Activated CD8-positive, alpha-beta memory T cell treated with anti-CD3 and anti-CD28 coated beads for 48 hours (primary cell): ENCODE results near the gene TMEM132D.

ENCODE experiments used
- DNase-seq, 3 experiments: peaks; one replicate each; pipeline ENCODE4 v3.0.0-alpha.2; 2020; ENCODE audit warnings: low read depth in 2 of 3, low spot score in 2 of 3

TMEM132D gene

DNA sequence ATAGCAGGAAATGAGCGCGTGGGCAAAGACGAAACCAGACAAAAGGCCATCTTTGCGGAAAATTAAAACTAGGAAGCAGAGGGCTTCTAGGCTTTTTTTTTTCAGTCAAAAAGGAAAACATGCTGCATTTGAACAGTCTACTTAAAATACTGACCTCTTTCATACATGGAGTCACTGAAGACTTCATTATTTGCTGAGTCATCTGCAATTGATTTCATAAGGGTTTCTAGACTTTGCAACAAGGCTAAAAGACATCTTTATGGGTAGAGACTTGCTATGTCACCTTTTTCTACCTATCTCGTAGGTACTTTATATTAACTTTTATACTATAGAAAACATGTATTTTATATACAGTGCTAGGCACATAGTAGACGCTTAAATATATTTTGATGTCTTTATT, 238.4 kb downstream of the TMEM132D start:
- DNase-seq: no peak

DNA sequence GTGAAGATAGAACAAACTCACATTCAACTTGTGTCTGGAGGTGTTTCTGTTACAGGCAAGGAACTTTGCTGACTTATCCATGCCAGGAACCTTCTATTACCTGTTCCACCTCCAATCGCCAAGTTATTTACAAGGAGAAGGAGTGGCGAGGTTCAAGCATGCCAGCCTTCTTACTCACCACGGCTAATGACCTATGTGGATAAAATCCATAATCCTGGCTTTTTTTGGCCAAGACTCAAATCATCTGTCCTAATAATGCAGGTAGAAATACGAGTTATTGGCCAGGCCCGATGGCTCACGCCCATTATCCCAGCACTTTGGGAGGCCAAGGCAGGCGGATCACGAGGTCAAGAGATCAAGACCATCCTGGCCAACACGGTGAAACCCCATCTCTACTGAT, 241.6 kb downstream of the TMEM132D start:
- no peak for DNase-seq

DNA sequence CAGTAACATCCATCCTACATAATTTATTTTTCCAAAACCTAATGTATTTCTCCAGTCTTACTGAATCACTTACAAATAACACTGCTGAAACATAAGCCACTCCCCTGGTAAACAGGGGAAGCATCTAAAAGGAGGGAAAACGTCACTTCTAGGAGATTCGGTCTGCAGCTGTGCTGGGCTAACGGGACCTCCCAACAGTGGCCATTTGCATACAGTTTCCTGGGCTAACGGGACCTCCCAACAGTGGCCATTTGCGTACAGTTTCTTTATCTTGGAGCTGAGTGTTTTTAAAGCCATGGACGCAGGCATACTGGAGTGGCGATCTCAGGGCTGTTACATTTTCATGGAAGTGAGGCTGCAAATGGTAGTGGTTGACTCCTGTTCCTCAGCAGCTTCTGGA, 242.9 kb downstream of the TMEM132D start:
- DNase-seq: no peak

DNA sequence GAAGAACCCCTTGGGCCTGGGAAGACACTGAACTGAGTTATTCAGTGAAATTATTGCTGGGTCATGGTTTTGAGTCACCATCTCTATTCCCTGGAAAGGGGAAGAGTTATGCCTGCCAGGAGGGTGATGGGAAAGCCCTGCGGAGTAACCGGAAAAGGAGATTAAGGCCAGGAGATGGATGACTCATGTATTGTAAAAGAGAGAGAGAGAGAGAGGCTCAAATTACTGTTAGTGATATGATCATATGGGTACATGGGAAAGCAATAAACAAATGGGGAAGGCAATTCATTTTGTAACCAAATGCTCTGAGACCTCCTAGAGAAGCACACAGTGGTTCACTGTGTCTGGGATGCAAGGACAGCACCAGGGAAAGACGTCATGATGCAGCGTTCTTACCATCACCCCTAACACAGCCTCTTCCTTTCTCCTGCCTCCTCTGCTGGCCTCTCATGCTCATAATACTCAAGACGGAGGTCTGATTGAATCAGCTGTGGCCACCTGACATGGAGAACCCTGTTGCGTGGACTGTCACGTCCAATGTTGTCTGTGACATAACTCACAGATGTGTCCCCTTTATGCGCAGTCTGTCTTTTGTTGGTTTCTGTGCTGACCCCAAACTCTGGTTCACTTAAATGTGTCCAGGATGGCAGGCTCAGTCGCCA, 243.7 kb downstream of the TMEM132D start:
- no peak for DNase-seq

DNA sequence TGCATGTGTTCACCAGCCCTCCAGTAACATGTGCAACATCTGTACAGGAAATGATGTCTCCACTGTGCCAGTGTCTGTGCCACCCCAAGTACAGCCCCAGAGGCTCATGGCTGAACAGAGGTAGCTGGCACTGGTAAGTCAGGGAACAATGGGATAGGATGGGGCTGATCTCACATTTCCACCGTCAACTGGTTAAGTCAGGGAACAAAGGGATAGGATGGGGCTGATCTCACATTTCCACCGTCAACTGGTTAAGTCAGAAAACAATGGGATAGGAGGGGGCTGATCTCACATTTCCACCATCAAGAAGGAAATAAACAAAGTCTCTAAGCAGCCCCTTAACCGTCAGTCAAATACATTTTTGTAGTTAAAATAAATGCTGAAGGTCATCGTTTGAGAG, 246.6 kb downstream of the TMEM132D start:
- DNase-seq: no peak

DNA sequence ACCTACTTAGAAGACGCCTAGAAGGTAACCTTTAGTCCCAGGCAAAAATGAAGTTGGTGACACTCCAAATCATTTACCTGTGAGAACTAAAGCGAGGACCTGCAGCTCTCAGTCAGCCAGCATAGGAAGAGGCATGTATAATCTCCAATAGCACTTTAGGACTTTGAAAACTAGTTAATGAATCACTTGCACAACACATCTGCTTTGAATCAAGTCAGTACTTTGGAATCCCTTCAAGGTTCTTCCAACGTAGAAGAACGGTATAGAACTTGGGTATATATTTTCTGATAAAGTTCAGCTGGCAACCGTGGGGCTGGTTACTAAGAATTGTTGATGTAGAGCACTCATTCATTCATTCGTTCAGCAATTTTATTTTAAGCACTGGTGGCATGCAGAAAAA, 251.9 kb downstream of the TMEM132D start:
- no peak for DNase-seq

DNA sequence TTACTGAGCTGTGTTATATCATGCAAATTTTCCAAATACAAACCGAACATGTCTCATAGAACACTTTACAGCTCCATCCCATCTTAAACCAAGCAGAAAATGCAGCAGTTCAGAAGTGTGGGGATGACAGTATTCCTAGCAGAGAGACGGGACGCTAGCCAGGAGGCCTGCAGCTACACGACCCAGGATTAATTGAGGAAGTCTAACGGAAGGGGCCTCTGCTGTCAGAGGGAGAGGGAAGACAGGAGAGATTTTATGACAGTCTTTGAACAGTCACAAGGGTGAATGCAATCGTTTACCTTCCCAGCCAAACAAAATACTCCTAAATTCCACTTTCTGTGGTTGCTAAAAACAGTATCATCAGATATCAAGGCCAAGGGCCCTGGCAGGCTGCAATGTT, 261.9 kb downstream of the TMEM132D start:
- DNase-seq: no peak

DNA sequence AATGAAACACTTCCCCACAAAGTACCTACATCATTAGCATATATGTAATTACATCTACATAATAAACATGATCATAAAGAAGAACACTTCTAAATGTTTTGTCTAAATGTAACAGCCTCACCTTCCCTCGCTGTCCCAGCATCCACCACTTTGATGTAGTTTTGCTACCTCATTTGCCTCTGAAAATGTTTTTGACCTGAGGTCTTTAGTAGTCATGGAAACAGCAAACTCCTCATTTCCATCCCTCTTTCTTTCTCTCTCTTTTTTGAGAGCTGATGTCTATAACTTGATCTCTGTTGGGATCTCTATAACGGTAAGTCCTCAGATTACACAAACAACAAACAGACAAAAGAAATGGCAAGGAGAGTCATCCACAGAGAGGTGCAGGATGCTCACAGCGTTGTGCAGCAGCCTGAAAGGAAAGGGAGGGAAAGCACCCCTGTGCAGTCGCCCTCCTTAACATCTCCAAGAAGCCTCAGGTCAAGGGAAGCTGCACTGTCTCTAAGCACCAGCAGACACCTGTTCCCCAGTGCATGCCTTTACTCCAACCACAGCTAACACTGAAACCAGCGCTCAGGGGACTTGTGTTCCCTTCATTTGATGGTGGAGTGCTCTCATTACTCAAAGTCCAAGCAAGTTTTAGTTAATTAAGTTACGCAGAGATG, 268.7 kb downstream of the TMEM132D start:
- DNase-seq: no peak

DNA sequence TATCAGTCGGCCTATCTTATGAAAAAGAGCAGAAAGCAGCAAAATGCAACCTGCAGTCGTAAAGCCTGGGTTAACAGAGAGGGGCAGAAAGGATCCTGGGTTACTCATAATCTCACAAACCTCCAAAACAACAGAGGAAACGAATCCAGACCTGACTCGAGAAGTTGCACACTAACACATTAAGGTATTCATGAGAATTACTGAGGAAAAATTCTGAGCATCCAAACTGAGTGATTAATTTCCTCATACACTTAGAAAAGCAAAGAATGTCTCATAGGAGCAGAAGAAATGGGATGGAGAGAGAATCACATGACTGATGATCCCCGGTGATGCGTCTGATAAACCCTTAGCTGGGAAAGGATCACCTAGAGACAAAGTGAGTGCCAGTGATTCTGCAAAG, 272.5 kb downstream of the TMEM132D start:
- DNase-seq: no peak

DNA sequence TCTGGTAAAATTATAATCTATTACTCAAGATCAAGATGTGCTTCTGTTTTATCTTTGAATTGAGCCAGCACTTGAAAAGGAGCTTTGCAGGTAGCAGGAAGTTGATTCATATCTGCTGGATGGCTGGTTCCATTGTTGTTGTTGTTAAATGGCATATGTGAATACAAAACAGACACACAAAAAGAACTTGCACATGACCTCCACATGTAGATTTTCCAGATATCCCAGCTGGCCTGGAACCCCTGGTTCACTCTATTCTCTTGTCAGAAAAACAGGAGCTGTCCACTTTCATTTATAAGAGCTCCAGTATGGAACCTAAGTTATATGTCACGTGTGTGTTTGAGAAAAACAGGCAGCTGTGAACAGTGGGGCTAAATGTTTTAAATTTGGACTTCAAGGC, 273.9 kb downstream of the TMEM132D start:
- no peak for DNase-seq

DNA sequence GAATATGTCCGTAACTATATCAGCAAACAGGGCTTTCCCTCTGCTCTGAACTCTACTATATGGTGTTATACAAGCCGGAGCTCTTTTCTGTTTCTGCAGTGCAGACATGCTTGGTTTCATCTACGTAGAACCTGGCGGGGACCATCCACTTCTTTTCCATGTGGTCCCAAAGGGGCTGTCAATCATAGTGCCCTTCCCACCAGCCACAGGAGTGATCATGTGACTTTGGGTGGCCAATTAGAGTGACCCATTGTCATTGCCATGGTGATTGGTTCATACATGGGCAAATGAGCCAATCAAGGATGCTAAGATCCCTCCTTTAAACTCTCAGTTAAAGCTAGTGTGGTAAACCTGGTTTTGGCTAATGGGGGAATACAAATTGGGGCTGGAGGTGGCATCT, 281.3 kb downstream of the TMEM132D start:
- DNase-seq: no peak

DNA sequence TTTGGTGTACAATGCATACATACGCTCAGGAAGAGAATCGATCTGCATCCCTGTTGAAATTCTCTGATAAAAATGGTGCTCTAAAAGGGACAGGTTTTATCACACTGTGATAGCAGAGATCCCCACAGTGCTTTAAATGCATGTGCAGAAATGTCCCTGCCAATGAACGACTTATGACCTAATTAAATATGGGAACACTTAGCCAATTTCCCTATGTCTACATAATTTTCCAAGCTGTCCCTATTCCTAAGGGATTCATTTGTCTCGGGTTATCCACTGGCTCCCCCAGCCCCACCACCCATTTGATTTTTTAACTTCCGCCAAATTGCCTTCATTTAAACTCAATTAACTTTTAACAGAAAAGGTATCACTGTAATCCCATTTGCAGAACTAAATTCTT, 284.6 kb downstream of the TMEM132D start:
- DNase-seq: no peak

DNA sequence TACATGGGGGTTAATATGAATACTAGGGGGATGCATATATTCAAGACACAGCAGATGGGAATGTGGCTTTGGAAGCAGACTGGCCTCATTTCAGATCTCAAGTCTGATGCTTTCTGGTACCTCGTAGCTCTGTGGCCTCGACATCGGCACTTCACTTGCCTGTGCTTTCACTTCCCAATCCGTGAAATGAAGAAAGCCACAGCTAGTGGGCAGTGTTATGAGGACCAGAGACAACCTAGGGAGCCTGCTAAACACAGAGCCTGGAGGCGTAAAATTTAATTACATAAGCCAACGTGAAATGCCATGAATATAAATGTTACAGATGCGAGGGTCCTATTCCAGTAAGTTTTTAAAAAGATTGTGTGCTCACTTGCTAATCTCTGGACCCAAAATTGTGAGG, 286.0 kb downstream of the TMEM132D start:
- no peak for DNase-seq

DNA sequence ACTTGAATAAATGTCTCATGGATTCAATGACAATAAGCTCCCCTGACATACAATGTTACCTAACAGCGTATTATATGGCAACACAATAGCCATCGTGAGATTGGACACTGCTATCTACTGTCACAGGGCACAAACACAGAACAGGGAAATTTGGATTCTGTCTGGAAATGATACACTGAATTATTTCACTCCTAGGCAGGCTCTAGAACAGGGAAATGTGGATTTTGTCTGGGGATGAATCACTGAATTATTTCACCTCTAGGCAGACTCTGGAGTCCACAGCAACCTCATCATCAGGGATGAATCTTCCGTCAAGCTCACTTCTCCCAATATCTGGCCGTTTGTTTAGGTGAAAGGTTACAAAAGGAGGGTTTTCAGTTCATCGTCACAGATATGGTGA, 288.8 kb downstream of the TMEM132D start:
- DNase-seq: no peak

DNA sequence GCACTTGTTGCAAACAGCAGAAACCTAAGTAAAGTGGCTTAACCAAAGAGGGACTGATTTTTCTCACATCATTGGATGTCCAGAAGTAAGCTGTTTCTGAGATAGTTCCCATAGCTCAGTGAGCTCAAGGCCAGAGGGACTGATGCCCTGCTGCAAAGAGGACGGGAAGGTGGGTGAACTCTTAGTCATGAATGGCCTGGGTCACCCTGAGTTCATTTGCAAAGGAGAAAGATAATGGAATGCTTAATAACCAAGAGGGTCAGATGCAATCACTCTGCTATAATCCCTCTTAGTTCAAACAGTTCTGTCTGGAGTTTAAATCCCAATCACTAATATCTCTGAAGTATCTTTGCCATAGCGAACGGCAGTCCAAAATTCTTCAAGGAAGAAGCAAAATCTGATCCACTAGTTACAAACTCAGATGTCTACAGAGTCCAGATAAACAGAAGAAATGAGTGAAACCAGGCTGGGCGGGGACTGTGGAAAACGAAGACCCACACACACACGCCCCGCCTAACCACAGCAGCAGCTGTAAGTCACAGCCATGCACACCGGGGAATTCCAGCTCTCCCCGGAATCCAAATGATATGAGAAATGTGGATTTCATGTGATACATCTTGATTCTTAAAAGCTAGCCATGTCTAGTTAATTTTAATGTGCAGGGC, 289.5 kb downstream of the TMEM132D start:
- no peak for DNase-seq

DNA sequence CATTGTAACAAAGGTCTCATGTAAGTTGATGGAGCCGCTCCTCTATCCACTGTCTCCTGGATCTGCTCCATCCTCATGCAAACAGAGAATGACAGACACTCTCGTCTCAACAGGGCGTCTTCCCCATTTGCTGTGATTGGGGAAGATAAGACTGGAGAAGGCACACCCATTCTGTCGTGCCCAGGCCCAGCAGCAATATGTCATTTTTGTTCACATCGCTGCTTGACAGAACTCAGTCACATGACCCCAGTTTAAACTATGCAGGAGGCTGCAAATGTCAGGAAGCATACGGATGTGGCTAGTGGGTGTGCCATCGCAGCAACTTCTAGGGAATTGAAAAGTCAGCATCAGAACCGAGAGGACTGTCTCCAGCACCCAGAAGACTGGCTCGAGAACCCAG, 290.5 kb downstream of the TMEM132D start:
- DNase-seq: no peak

DNA sequence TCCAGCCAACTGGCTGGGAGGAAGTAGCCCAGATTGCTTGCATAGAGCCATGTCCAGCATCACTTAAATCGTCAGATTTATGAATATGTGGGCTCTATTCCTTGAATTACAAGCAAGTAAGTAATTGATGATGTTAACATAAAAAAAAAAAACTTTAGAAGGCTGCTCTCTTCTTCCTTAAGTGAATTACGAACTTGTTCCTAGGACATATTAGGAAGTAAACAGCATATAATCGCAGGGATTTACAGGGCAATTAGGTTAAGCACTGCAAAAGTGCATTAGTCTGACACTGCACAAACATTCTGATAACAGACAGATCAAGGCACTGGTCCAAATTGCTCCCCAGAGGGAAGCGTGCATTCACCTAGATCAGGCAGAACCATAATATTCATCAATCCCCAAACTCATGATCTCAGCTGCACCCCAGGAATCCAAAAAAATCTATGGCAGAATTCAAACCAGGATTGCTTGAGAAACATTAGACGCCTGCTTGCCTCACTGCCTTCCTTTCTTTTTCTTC, 293.2 kb downstream of the TMEM132D start:
- no peak for DNase-seq

DNA sequence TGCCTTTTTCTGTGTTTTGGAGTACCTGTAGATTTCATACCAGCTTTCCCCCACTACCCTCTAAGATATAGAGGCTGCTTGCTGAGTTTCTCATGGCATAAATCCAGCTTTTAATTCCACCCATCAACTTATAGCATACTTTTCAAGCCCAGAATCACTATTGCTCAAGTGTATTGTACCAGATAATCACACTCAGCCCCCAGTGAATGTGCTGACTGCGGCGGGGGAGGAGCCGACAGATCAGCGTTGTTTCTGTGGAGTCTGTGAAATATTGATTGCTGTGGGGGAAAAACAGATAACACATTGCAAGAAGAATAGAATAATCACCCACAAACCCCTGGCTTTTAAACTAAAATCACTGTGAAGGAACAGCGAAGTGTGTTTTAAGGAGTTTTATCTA, 296.1 kb downstream of the TMEM132D start:
- DNase-seq: no peak

DNA sequence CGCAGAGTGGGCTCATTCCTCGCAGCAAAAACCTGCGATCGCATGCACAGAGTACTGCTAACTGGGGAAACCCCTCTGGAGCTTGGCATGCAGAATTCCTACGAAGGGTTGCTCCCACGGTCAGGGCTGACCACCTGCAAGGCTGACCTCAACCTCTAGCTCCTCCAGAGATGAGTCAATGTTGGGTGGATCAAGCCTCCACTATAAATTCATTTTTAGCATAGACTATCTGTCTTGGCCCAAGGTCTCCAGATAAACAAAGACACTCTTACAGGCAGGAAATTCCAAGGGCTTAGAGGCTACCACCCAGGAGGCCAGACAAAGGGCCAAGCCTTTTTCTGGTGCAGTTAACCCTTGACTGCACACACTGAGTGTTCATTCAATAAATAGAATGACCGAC, 296.5 kb downstream of the TMEM132D start:
- no peak for DNase-seq

DNA sequence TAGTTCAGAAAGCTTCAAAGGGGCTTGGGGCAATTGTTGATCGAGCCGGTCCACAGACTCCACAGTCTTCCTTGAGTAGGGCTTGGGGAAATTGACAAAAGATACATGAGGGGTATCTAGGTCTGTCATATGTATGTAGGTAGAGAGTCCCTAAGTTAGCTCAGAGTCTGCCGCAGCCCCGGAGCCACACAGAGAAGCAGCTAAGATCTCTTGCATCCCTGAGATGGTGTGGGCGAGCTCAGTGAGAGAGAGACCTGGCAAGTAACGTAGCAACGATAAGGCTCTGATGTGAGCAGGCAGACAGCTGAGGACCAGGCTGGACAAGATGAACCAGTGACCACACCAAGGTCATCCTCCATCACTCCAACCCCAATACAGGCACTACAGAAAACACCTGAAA, 297.6 kb downstream of the TMEM132D start:
- no peak for DNase-seq

DNA sequence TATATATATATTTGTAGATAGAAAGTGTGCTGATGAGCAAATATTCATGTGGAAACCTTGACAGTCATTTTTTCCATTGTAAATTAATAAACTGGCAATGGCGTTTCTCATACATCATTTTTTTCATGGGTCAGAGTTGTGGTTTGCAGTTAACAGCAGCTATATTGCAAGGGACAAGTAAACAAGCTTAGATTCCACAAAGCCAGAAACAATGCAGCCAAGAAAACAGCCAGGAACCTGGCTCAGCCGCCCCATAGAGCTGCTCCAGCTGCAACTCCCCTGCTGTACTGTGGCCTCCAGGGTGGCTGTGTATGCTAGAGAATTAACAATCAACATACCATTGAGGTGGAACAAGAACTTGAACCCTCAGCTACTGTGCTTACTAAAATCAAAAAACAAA, 298.2 kb downstream of the TMEM132D start:
- DNase-seq: no peak

DNA sequence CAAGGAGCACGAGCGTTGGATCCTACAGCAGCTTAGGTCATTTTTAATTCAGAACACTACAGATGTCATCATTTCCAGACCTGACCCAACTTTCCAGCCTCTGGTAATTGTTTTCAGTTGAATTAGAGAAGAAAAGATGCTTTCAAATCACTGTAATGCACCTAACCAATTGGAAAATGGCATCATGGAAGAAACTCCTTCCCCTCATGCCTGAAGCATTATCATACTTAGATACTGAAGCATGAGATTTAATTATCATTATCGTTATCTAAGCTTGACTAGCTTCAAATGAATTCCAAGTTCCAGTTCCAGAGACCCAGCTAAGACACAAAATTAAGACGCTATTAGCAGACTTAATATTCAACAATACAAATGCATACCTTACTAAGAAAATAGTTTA, 299.3 kb downstream of the TMEM132D start:
- DNase-seq: no peak
